Stimulated activated CD8-positive, alpha-beta memory T cell treated with anti-CD3 and anti-CD28 coated beads, Interleukin-7, amount 100 ng/mL, for 24 hours (primary cell): ENCODE data around the gene FAM3D.

Source experiments
- DNase-seq: peaks from one replicate; pipeline ENCODE4 v3.0.0-alpha.2; 2020; ENCODE audit warnings: low read depth

Gene FAM3D

GRCh38 chr3:58591517-58592510, 74.8 kb downstream of the FAM3D start:
- DNase-seq: no peak

DNA sequence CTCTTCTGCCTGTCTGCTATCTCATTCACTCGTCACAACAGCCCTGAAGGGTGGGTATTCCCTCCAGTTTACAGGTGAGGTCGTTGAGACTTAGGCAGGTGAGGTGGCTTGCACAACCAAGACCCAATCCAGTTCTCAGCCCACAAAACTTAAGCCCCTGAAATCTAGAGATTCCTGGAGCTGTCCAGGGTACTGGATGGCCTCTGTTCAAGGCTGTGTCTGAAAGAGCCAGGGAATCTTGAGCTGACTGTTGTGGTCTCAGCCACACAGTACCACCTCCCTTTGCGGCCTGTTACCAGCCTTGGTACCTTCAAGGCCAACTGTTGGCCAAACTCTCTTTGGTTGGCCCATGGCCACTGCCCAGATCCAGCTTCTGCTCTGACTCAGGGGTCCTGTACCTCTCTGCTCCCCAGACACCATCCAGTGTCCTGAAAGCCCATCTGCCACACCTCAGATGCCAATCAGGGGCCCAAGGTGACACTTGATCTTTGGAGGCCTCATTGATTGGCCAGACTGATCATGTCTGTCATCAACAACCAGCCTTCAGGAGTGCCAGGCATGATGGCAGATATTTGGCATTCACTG, 78.5 kb downstream of the FAM3D start:
- DNase-seq: no peak

DNA sequence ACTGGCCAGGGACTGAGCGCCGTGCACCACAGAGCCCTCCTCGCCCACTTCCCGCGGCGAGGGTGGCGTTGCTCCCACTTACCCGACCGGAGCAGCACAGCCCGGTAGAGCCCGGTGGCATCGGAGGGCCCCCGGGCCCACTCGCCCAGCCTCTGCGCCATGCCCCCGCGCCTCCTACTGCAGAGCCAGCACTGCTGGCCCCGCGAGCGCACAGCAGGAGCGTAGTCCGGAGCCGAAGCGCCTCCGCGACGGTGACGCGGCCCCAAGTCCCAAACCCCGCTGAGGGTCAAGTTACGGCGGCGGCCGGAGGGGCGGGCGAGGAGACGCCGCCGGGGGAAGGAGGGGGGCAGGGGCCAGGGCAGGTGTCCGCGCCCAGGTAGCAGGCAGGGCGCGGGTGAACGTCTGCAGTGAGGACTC, 79.8 kb downstream of the FAM3D start:
- no peak for DNase-seq

DNA sequence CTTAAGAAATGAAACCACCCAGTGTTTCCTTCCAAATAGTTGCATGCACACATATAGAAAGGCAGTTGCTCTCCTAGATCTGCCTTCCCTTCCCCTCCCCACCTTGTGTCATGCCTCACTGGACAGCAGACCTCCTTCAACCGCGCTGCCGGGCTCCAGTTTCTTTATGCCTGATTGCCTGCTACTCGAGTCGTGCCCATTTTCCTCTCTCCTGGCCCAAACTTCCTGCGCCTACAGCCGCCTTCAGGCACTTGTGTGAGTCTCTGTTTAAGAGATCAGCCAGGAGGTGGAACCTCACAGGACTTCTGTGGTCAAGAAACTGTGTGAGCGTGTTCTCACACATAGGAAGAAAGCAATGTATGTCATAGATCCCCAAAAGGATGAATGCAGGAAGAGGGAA, 80.6 kb downstream of the FAM3D start:
- DNase-seq: no peak

DNA sequence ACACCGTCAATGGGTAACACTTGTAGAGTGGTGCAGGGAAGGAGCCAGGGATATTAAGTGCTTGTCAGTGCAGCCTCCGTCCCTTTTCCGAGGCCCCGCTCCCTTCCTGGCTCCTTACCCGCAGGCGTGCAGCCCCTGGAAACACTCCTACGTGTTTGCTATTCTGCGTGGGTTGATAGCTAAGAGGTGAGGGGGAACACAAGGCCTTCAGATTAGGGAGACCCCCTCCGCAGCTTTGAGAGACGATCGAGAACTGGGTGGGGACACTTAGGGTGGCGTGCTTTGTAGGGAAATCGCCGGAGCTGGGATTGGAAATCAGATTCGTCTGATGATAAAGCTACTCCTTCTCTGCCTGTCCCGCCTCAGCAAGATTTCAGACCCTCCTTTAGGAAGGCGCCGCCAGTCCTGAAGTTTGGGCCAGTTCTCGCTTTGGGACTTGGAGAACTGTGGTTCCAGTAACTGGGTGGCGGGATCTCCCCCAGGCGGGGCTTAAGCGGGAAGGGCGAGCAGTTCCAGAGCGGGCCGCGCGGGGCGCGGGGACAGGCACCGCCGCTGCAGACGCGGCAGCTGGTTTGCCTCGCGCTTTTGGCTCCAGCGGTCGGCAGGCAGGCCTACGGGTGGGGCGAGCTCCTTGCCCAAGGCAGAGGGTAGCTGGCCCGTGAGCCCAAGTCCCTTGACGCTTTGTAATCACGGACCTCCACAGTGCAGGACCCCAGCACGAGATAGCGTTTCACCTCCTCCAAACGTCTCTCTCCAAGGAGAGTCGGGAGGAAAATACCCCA, 81.4 kb downstream of the FAM3D start:
- peak; percentile 23 for DNase-seq

DNA sequence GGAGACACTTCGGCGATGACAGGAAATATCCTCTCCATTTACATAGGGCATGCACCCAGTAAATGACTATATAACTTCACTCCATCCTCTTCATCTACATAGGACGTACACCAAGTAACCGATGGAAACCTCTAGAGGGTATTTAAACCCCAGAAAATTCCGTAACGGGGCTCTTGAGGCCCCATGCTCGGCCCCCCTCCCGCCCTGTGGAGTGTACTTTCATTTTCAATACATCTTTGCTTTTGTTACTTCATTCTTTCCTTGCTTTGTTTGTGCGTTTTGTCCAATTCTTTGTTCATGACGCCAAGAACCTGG, 81.9 kb downstream of the FAM3D start:
- DNase-seq: no peak
